Calu3 (cell line): ENCODE data around the gene KCNH5. TPM values are rescaled to one million over a fixed set of nuclear protein-coding genes. Genes with fewer than 3 reads are reported as not detected.

ENCODE experiments used
- BruUV-seq: library from RNA; stranded (reverse); fragments of 400-500 nt; replicated peaks from 2 replicates; lab custom pipeline; 2021; lab: Mats Ljungman, UMichigan
- CTCF ChIA-PET: fragments of 300-600 bp; sonication (Branson Sonifier 250); formaldehyde crosslinking; loops from one replicate; lab custom pipeline; 2022; ENCODE audit warnings: antibody characterized with exemption; lab: Charles Lee
- DNase-seq: peaks from one replicate; pipeline ENCODE4 v3.0.0; 2022
- H3K27ac Mint-ChIP-seq: one replicate; pipeline ENCODE4 v1.8.0; 2022; ENCODE audit warnings: mixed read lengths; ENCODE audit not compliant: unreplicated experiment
- H3K27me3 Mint-ChIP-seq: one replicate; pipeline ENCODE4 v1.8.0; 2022; ENCODE audit warnings: mixed read lengths; ENCODE audit not compliant: unreplicated experiment
- H3K36me3 Mint-ChIP-seq: one replicate; pipeline ENCODE4 v1.8.0; 2022; ENCODE audit warnings: mild to moderate bottlenecking, moderate library complexity, mixed read lengths; ENCODE audit not compliant: insufficient read depth, unreplicated experiment
- H3K4me1 Mint-ChIP-seq: one replicate; pipeline ENCODE4 v1.8.0; 2022; ENCODE audit warnings: mild to moderate bottlenecking, low read depth, mixed read lengths; ENCODE audit not compliant: unreplicated experiment
- H3K4me3 Mint-ChIP-seq: one replicate; pipeline ENCODE4 v1.8.0; 2022; ENCODE audit warnings: mild to moderate bottlenecking, low read depth, moderate library complexity, mixed read lengths; ENCODE audit not compliant: unreplicated experiment
- H3K9me3 Mint-ChIP-seq: one replicate; pipeline ENCODE4 v1.8.0; 2022; ENCODE audit warnings: low read depth, mixed read lengths; ENCODE audit not compliant: unreplicated experiment
- CTCF ChIP-seq: fragments of 200-600 bp; IDR thresholded peaks from one replicate; pipeline ENCODE4 v1.8.0; 2022; ENCODE audit warnings: antibody characterized with exemption; ENCODE audit not compliant: unreplicated experiment
- intact Hi-C: fragments of 100-400 bp; cut with micrococcal nuclease; formaldehyde crosslinking; loops from one replicate; pipeline ENCODE4 v1.10.0; 2022; ENCODE audit not compliant: unreplicated experiment
- total RNA-seq: library from RNA; stranded (reverse); gene quantifications from 2 replicates; pipeline ENCODE4 v1.2.3, GENCODE V29; 2022

Gene KCNH5
- total RNA-seq, 1 experiment from 2014 or later, result not detected

GRCh38 chr14:63009495-63009894 is 35.8 kb downstream of the KCNH5 start:
- no peak for TF ChIP-seq CTCF
- peaks cover 8% of the 10 kb centered on the region for H3K27me3 Mint-ChIP-seq
- H3K36me3 Mint-ChIP-seq, result no peaks in the 10 kb centered on the region
- H3K27ac Mint-ChIP-seq, result no peak overlapping the region
- no peaks in the 10 kb centered on the region for H3K4me1 Mint-ChIP-seq
- H3K4me3 Mint-ChIP-seq, result no peak overlapping the region
- no TSS peak for BruUV-seq
- CTCF ChIA-PET, result no interaction called here
- intact Hi-C loops, result no loop called here
- no peak for DNase-seq
- H3K9me3 Mint-ChIP-seq, result no peaks in the 10 kb centered on the region

- Mint-ChIP-seq H3K27me3 (no peaks in the 10 kb centered on the region), H3K9me3 (no peaks in the 10 kb centered on the region), H3K4me1 (no peaks in the 10 kb centered on the region), H3K36me3 (no peaks in the 10 kb centered on the region), H3K27ac (no peak overlapping the region), H3K4me3 (no peak overlapping the region)
- intact Hi-C loops, result no loop called here
- no peak for TF ChIP-seq CTCF
- BruUV-seq, result no TSS peak
- CTCF ChIA-PET, result no interaction called here
- no peak for DNase-seq
These were observed 38.7 kb downstream of the KCNH5 start for GRCh38 chr14:63006531-63006930.

GRCh38 chr14:62994096-62994495 is 51.2 kb downstream of the KCNH5 start:
- BruUV-seq, result no TSS peak
- intact Hi-C loops, result no loop called here
- H3K4me1 Mint-ChIP-seq, result no peaks in the 10 kb centered on the region
- CTCF ChIA-PET, result no interaction called here
- DNase-seq, result no peak
- H3K27me3 Mint-ChIP-seq, result no peaks in the 10 kb centered on the region
- no peaks in the 10 kb centered on the region for H3K36me3 Mint-ChIP-seq
- no peaks in the 10 kb centered on the region for H3K9me3 Mint-ChIP-seq
- no peak for TF ChIP-seq CTCF
- H3K4me3 Mint-ChIP-seq, result no peak overlapping the region
- no peak overlapping the region for H3K27ac Mint-ChIP-seq

- Mint-ChIP-seq H3K9me3 (no peaks in the 10 kb centered on the region), H3K4me3 (no peak overlapping the region), H3K27ac (no peak overlapping the region), H3K4me1 (no peaks in the 10 kb centered on the region), H3K27me3 (no peaks in the 10 kb centered on the region), H3K36me3 (no peaks in the 10 kb centered on the region)
- intact Hi-C loops, result no loop called here
- no TSS peak for BruUV-seq
- CTCF ChIA-PET, result no interaction called here
- TF ChIP-seq CTCF, result no peak
- DNase-seq, result no peak
These were observed 56.3 kb downstream of the KCNH5 start for GRCh38 chr14:62988967-62989366.
